Measurements from ENCODE around the gene WIPI1.
A peak's percentile ranks its signal among the peaks of the same experiment; 100 is the strongest.
"Not testable (repeated sequence)": the region's sequence is repeated elsewhere in the genome, so short reads cannot be mapped to it uniquely, and the experiment has no call there.

WIPI1 gene

GRCh38 chr17:68413597-68414560 lies 43.4 kb downstream of the WIPI1 start:
- not testable (repeated sequence) for DNase-seq

- not testable (repeated sequence) for DNase-seq
Measured at GRCh38 chr17:68407656-68408055, 49.6 kb downstream of the WIPI1 start.

- DNase-seq = not testable (repeated sequence)
Measured at GRCh38 chr17:68403837-68404236, 53.5 kb downstream of the WIPI1 start.

- DNase-seq = no peak
Measured at GRCh38 chr17:68403122-68403521, 54.2 kb downstream of the WIPI1 start.

GRCh38 chr17:68401288-68401687 lies 56.0 kb downstream of the WIPI1 start:
- DNase-seq = no peak

GRCh38 chr17:68400404-68400735 lies 56.9 kb downstream of the WIPI1 start:
- no peak for DNase-seq

- DNase-seq = no peak
Measured at GRCh38 chr17:68399638-68400403, 57.5 kb downstream of the WIPI1 start.

- DNase-seq = peak in 7 of 14 donors; percentile 2 to 10 (median 8)
Measured at GRCh38 chr17:68398691-68399637, 58.3 kb downstream of the WIPI1 start.

- no peak for DNase-seq
Measured at GRCh38 chr17:68397108-68397536, 60.2 kb downstream of the WIPI1 start.

GRCh38 chr17:68396226-68397107 lies 60.8 kb downstream of the WIPI1 start:
- no peak for DNase-seq

- DNase-seq = no peak
Measured at GRCh38 chr17:68394608-68395331, 62.5 kb downstream of the WIPI1 start.

- DNase-seq = no peak
Measured at GRCh38 chr17:68391561-68392268, 65.6 kb downstream of the WIPI1 start.

- no peak for DNase-seq
Measured at GRCh38 chr17:68390888-68391545, 66.3 kb downstream of the WIPI1 start.

GRCh38 chr17:68389041-68389440 lies 68.3 kb downstream of the WIPI1 start:
- no peak for DNase-seq

GRCh38 chr17:68387435-68388218 lies 69.7 kb downstream of the WIPI1 start:
- DNase-seq = no peak

GRCh38 chr17:68385490-68386215 lies 71.6 kb downstream of the WIPI1 start:
- DNase-seq = no peak

GRCh38 chr17:68384941-68385340 lies 72.4 kb downstream of the WIPI1 start:
- DNase-seq = no peak

GRCh38 chr17:68384471-68384870 lies 72.8 kb downstream of the WIPI1 start:
- DNase-seq = no peak
